Esophagus squamous epithelium (tissue), 4 donors: ENCODE results near the gene MYO9A.

ENCODE experiments used
- POLR2A ChIP-seq, 4 donors: fragments of 450-650 bp; IDR thresholded peaks; one replicate each; pipeline ENCODE4 v1.6.1; 2017; ENCODE audit warnings: antibody characterized with exemption in 4 of 4, mild to moderate bottlenecking in 4 of 4, moderate library complexity in 3 of 4
- TF ChIP-seq, protein P1 (sequence below), 6 experiments: fragments of 450-650 bp in 4 of 6; fragments of 200-600 bp in 2 of 6; sonication (generic) in 2 of 6; IDR thresholded peaks; one replicate each; pipeline ENCODE4 v1.5.1; 2016 to 2019; ENCODE audit warnings: antibody characterized with exemption in 6 of 6, mild to moderate bottlenecking in 4 of 6, moderate library complexity in 4 of 6

DNA sequence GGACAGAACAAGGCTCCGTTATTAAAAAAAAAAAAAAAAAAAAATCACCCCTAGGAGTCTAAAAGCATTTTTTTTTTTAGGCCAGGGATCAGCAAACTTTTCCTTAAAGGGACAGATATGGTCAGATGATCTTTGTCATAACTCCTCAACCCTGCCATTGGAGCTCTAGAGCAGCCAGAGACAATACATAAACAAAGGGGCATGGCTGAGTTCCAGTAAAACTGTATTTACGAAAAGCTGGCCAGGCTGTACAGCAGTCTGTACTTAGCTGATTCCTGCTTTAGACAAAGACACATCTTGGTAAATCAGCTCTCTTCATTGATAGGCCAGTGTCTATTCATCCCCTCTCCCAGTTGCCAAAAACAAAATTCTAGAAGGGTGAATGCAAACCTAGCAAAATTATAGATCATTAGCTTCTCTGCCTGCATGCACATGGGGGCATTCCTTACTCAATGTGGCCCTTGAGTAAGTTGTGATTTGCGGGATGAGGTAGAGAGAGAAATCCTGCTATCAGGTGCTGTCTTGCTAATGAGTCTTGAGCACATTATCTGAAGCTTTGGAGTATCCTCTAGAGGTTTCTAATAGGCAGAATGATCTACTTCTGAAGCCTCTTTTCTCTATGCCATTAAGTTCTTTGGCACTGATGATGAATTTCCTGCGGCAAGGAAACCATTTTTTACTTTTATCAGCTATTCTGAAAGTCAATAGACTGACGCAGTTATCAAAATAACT is 35.5 kb upstream of the MYO9A start:
- TF ChIP-seq, protein P1, sequence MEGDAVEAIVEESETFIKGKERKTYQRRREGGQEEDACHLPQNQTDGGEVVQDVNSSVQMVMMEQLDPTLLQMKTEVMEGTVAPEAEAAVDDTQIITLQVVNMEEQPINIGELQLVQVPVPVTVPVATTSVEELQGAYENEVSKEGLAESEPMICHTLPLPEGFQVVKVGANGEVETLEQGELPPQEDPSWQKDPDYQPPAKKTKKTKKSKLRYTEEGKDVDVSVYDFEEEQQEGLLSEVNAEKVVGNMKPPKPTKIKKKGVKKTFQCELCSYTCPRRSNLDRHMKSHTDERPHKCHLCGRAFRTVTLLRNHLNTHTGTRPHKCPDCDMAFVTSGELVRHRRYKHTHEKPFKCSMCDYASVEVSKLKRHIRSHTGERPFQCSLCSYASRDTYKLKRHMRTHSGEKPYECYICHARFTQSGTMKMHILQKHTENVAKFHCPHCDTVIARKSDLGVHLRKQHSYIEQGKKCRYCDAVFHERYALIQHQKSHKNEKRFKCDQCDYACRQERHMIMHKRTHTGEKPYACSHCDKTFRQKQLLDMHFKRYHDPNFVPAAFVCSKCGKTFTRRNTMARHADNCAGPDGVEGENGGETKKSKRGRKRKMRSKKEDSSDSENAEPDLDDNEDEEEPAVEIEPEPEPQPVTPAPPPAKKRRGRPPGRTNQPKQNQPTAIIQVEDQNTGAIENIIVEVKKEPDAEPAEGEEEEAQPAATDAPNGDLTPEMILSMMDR (IDR thresholded peaks at IDR 0.05), result no peak
- no peak for TF ChIP-seq POLR2A (IDR thresholded peaks at IDR 0.05)
